ENCODE measurements around the gene APLF. TPM values are rescaled to one million over a fixed set of nuclear protein-coding genes. Genes with fewer than 3 reads are reported as not detected.

The APLF gene
- total and polyA plus RNA-seq, 2 of the 8 experiments (the other 6 are each of a cell fraction or from before 2014, with no cell fraction given): 4.4 to 7.3 TPM

DNA sequence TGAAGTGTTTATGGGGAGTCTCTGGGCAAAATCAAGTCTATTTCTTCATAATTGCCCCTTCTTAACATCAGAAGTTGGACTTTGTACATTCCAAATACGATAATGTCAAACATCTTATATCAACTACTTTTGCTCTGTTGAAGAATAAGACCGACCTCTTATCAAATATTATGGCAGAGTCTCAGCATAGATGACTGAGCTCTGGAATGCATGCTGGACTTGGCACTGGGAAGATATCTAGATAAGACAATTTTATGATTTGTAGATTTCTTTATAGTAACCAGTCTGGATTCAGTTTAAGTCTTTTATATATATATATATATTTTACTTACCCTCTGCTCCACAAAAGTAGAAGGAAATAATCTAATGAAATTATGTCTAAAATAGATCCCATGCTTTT lies 8.2 kb downstream of the APLF start (continued):
- TF ChIP-seq, protein P1, sequence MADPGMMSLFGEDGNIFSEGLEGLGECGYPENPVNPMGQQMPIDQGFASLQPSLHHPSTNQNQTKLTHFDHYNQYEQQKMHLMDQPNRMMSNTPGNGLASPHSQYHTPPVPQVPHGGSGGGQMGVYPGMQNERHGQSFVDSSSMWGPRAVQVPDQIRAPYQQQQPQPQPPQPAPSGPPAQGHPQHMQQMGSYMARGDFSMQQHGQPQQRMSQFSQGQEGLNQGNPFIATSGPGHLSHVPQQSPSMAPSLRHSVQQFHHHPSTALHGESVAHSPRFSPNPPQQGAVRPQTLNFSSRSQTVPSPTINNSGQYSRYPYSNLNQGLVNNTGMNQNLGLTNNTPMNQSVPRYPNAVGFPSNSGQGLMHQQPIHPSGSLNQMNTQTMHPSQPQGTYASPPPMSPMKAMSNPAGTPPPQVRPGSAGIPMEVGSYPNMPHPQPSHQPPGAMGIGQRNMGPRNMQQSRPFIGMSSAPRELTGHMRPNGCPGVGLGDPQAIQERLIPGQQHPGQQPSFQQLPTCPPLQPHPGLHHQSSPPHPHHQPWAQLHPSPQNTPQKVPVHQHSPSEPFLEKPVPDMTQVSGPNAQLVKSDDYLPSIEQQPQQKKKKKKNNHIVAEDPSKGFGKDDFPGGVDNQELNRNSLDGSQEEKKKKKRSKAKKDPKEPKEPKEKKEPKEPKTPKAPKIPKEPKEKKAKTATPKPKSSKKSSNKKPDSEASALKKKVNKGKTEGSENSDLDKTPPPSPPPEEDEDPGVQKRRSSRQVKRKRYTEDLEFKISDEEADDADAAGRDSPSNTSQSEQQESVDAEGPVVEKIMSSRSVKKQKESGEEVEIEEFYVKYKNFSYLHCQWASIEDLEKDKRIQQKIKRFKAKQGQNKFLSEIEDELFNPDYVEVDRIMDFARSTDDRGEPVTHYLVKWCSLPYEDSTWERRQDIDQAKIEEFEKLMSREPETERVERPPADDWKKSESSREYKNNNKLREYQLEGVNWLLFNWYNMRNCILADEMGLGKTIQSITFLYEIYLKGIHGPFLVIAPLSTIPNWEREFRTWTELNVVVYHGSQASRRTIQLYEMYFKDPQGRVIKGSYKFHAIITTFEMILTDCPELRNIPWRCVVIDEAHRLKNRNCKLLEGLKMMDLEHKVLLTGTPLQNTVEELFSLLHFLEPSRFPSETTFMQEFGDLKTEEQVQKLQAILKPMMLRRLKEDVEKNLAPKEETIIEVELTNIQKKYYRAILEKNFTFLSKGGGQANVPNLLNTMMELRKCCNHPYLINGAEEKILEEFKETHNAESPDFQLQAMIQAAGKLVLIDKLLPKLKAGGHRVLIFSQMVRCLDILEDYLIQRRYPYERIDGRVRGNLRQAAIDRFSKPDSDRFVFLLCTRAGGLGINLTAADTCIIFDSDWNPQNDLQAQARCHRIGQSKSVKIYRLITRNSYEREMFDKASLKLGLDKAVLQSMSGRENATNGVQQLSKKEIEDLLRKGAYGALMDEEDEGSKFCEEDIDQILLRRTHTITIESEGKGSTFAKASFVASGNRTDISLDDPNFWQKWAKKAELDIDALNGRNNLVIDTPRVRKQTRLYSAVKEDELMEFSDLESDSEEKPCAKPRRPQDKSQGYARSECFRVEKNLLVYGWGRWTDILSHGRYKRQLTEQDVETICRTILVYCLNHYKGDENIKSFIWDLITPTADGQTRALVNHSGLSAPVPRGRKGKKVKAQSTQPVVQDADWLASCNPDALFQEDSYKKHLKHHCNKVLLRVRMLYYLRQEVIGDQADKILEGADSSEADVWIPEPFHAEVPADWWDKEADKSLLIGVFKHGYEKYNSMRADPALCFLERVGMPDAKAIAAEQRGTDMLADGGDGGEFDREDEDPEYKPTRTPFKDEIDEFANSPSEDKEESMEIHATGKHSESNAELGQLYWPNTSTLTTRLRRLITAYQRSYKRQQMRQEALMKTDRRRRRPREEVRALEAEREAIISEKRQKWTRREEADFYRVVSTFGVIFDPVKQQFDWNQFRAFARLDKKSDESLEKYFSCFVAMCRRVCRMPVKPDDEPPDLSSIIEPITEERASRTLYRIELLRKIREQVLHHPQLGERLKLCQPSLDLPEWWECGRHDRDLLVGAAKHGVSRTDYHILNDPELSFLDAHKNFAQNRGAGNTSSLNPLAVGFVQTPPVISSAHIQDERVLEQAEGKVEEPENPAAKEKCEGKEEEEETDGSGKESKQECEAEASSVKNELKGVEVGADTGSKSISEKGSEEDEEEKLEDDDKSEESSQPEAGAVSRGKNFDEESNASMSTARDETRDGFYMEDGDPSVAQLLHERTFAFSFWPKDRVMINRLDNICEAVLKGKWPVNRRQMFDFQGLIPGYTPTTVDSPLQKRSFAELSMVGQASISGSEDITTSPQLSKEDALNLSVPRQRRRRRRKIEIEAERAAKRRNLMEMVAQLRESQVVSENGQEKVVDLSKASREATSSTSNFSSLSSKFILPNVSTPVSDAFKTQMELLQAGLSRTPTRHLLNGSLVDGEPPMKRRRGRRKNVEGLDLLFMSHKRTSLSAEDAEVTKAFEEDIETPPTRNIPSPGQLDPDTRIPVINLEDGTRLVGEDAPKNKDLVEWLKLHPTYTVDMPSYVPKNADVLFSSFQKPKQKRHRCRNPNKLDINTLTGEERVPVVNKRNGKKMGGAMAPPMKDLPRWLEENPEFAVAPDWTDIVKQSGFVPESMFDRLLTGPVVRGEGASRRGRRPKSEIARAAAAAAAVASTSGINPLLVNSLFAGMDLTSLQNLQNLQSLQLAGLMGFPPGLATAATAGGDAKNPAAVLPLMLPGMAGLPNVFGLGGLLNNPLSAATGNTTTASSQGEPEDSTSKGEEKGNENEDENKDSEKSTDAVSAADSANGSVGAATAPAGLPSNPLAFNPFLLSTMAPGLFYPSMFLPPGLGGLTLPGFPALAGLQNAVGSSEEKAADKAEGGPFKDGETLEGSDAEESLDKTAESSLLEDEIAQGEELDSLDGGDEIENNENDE (IDR thresholded peaks at IDR 0.05; ENCODE audit: insufficient replicate concordance, low read length): no peak
- TF ChIP-seq TAF1 (IDR thresholded peaks at IDR 0.05; ENCODE audit: low read depth, low read length) (no peak), YY1 (IDR thresholded peaks at IDR 0.05; ENCODE audit: low read depth, low read length) (no peak), CBX5 (IDR thresholded peaks at IDR 0.05; ENCODE audit: low read depth, low read length) (no peak), CHD2 (IDR thresholded peaks at IDR 0.05; ENCODE audit: low read length) (no peak), POU5F1 (IDR thresholded peaks at IDR 0.05; ENCODE audit: low read depth, low read length) (no peak), BCL11A (IDR thresholded peaks at IDR 0.05; ENCODE audit: low read depth in 2 of 2, low read length in 2 of 2) (no peak), CHD1 (IDR thresholded peaks at IDR 0.05; ENCODE audit: low read depth, low read length) (no peak), RFX5 (IDR thresholded peaks at IDR 0.05; ENCODE audit: borderline replicate concordance, low read depth, low read length) (no peak)
- TF ChIP-seq, protein P2, sequence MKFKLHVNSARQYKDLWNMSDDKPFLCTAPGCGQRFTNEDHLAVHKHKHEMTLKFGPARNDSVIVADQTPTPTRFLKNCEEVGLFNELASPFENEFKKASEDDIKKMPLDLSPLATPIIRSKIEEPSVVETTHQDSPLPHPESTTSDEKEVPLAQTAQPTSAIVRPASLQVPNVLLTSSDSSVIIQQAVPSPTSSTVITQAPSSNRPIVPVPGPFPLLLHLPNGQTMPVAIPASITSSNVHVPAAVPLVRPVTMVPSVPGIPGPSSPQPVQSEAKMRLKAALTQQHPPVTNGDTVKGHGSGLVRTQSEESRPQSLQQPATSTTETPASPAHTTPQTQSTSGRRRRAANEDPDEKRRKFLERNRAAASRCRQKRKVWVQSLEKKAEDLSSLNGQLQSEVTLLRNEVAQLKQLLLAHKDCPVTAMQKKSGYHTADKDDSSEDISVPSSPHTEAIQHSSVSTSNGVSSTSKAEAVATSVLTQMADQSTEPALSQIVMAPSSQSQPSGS (IDR thresholded peaks at IDR 0.05; ENCODE audit: low read length): no peak
- TF ChIP-seq, protein P3, sequence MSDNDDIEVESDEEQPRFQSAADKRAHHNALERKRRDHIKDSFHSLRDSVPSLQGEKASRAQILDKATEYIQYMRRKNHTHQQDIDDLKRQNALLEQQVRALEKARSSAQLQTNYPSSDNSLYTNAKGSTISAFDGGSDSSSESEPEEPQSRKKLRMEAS (IDR thresholded peaks at IDR 0.05): no peak
